NCI-H82 treated with DMSO at 0.1 percent for 48 hours (cell line): ENCODE results near the gene TM9SF3.
A peak's percentile ranks its signal among the peaks of the same experiment; 100 is the strongest.

Source experiments
- DNase-seq: peaks from one replicate; lab custom pipeline; 2025; ENCODE audit not compliant: unreplicated experiment; lab: John Stamatoyannopoulos, UW

Gene TM9SF3

DNA sequence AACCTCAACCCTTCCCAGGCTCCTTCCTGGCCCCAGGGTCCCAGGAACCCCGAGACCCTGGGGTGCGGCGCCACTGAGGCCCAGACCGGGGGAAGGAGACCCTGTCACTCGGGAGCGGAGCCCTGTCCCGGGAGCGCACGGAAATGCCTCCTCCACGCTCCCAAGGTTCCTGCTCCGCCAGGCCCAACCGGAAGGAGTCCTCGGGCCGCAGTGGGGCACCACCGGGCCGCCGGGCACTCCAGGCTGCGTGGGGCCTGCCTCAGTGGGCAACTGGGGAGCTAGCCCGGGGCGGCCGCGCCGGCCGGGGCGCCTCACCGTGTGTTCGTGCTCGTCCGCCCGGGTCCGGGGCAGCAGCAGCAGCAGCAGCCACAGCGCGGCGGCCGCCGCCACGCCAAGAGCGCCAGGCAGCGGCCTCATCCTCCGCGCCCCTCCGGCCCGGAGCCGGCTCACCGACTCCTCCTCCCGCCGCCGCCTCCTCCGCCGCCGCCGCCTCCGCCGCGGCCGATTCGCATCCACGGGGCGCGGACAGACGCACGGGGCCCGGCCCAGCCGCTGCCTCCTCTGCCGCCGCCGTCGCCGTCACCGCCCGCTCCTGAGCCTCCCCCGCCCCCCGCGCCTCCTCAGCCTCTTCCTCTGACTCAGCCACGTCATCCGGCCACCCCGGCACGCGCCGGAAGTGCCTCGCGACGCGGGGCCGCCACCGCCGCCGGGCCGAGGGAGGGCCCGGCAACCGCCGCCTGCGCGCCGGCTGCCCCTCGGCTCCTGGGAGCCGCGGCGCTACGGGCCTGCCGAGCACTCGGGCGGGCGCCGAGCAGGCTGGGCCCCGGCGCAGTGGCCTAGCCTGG, at the start of gene TM9SF3:
TM9SF3 (minus strand) TSS at position 594 of the 845 bp plus-strand sequence; CDS start at position 417, 177 bp downstream.
- DNase-seq: peak; percentile 44

GRCh38 chr10:96636551-96636950, 49.7 kb upstream of the TM9SF3 start:
- DNase-seq: no peak

- DNase-seq: no peak
These were observed 46.3 kb upstream of the TM9SF3 start for GRCh38 chr10:96632974-96633710.

GRCh38 chr10:96627292-96627691, 40.5 kb upstream of the TM9SF3 start:
- DNase-seq: no peak

- no peak for DNase-seq
These were observed 40.0 kb upstream of the TM9SF3 start for GRCh38 chr10:96626795-96627194.

DNA sequence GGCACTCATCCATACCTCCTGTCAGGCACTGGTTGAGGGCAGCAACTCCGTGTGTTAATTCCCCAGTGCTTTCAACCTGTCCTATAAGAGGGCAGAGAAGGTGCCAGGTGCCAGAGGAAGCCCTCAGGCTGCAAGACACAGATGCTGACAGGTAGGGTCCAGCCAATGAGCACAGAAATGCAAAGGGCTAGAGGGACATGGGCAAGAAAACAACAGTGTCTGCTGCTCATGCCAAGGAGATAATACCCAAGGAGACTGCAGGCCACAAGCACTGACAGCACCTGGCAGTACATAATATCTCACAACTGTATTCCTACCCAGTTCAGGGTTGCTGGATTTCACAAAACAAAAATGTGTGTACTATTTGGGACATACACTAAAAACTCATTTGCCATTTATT, 38.4 kb upstream of the TM9SF3 start:
- DNase-seq: no peak

DNA sequence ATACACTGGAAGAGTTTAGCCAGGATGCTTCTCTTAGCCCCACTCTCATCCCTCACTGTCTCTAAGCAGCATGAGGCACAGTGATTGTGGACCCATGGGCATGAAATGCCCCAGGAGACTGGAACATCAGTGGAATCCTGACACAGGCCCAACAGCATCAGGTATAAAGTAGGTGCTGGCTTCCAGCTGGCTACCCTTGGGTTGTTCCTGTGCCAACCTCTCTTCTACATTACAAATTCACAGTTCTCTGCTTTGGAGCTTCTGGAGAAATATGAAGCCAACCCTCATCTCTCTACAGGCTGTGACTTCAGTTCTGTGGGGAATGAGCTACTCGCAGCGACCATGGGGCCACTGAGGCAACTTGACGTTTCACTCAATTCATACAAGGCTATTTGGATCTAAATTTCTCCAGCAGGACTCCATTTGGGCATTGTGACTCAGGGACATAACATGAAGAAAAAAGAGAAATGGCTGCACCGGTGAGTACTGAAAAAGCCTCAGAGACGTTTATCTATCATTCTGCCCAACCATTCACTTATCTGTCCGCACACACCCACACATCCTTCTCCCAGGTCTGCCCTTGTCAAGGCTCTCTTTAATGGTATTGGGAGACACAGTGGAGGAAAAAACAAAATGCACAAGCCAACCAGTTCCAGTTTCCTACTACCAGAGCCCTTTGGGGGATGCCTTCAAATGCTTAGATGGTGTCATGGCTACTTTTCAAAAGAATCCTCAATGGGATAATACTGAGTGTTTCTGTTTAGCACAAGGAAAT, 35.4 kb upstream of the TM9SF3 start:
- DNase-seq: no peak

DNA sequence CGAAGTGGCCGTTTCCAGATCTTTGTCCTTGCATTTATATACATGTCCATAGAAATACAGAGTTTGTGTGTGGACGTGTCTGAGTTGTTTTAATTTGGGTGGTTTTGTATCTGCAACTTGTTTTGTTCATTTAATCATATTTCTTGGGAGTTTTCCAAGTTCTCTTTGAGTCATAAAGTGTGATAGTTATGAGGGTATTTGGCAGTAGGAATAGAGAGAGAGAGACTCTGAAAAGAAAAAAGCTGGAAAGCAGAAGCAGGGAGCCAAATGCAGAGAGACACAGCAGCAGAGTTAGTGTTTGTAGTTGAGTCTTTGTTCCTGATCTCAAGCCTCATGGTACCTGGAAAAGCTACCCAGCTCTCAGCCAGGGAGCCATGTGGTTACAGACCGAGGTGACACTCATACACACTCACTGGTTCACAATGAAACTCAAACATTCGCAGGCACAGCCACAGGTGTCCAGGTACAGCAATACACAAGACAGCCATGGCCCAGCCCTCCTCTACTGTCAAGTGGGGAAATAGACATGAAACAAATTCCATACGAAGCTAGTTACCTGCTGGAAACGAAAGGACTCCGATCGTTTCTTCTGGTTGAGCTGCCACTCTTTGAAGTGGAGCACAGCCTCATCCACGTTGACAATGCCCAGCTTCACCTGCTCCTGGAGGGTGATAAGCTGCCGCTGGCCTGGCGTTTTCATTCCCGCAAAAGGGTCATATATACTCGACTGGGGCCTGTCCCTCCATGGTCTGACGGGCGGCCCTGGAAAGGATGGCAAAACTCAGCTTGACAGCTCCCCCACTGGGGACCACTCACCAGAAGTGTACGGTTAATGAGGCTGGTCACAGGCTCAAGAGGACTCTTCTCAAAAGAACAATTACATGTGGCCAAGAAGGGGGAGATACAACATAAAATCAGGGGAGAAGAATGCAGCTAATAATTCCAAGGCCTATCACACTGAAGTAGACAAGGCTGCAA, 33.3 kb upstream of the TM9SF3 start:
- no peak for DNase-seq

DNA sequence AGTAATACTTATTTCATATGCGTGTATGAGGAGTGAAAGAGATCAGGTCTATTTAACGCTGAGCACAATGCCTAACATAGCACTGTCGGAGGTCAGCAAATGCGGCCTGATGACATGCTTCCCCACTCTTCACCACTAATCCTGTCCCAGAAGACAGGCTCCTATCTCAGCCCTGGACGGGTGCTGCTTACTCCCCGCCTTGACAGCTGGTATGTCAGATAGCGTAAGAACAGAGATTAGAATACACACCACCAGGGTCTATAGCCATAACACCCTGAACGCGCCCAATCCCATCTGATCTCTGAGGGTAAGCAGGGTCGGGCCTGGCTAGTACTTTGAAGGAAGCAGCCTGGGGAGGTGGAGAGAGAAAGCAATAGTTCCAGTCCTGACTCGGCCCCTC, 32.3 kb upstream of the TM9SF3 start:
- peak; percentile 79 for DNase-seq

DNA sequence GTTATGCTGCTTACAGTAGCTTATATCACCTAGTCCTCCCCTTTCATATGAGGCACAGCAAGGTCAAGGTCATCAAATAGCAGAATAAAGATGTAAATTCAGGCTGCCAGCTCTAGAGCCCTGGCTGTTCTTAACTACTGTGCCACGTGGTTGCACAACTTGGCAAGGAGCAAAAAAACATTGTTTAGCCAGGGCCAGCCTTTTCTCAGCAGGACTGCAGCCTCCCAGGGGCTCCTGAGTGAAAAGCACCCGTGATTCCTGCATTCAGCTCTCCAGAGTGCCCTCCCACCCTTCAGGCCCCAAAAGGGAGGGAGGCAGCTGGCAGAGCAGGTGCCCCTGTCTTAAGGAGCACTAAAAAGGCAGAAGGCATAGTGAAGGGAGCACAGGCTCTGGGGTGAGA, 31.8 kb upstream of the TM9SF3 start:
- peak; percentile 55 for DNase-seq

DNA sequence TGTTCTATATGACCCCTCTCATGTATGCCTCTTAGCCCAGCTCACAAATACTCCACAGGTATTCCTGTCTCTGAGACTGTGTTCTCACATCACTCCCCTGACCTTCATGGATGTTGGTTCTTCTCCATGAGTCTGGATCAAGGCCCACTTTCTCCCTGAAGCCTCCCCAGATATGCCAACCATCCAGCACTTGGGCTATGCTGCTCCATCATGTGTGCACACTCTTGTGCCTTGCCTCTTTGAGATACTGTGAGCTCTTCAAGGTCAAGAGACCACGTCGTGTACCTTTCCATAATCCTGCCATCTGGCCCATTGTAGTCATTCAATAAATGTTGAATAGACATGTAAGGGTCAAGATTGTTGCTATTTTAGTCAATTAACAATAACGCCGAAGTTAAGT, 30.1 kb upstream of the TM9SF3 start:
- DNase-seq: no peak

DNA sequence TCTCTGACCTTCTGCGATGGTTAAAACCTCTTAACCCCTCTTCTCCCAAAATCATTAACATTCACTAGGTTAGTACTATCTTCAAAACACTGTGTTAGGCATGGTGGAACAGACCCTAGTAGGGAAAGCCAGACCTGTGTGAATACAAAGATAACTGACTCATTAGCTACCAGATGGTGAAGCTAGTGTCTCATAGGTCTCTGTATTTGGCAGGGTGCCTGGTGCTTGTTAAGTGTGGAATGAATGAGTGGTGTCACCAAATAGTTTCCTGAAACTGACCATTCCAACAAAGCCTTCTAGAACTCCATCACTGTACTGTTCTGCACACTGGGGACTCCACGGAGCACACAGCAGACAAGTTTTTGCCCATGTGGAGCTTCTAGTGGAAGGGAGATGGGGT, 27.7 kb upstream of the TM9SF3 start:
- no peak for DNase-seq

- no peak for DNase-seq
These were observed 26.8 kb upstream of the TM9SF3 start for GRCh38 chr10:96613576-96613975.

- DNase-seq: no peak
These were observed 25.4 kb upstream of the TM9SF3 start for GRCh38 chr10:96612055-96612830.

GRCh38 chr10:96610817-96611216, 24.0 kb upstream of the TM9SF3 start:
- DNase-seq: no peak

GRCh38 chr10:96609510-96609909, 22.7 kb upstream of the TM9SF3 start:
- no peak for DNase-seq

- DNase-seq: no peak
These were observed 22.0 kb upstream of the TM9SF3 start for GRCh38 chr10:96608805-96609204.

GRCh38 chr10:96608262-96608661, 21.4 kb upstream of the TM9SF3 start:
- DNase-seq: no peak

- DNase-seq: no peak
These were observed 20.1 kb upstream of the TM9SF3 start for GRCh38 chr10:96606946-96607345.

DNA sequence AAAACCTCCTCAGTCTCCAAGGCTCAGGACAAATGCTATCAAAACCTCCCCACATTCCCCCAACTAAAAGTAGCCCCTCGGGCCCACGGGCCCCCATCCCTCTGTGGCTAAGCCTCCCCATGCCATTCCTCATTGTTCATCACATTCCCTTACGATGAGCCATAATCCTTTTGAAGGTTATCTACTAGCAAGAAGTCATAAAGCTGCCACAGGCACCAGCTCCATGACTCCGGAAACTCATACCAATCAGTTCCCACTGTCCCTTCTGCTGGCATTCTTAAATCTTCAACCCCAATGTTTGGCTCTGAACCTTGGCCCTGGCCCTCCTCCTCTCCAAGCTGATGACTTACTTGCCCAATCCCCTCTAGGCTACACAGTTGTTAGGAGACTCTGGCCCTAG, 19.4 kb upstream of the TM9SF3 start:
- no peak for DNase-seq
